Prostate gland (tissue), 2 donors: Measurements from ENCODE around the gene TNS1. TPM values are rescaled to one million over a fixed set of nuclear protein-coding genes. Genes with fewer than 3 reads are reported as not detected.

Experiments
- DNase-seq: peaks from one replicate; pipeline ENCODE4 v3.0.0-alpha.2; 2019; ENCODE audit warnings: low spot score
- H3K27ac ChIP-seq, 2 donors: fragments of 200-600 bp; sonication (generic); 2 replicates each; pipeline ENCODE4 v1.5.1; 2017 to 2019
- H3K27me3 ChIP-seq: fragments of 200-600 bp; sonication (generic); replicated peaks from 2 replicates; pipeline ENCODE4 v1.5.1; 2019; ENCODE audit not compliant: insufficient read depth
- H3K36me3 ChIP-seq, 2 donors: fragments of 200-600 bp; sonication (generic); 1 replicate in 1 of 2; 2 replicates in 1 of 2; pipeline versions ENCODE4 v1.5.1 to v1.8.1; 2017 to 2019
- H3K4me1 ChIP-seq: fragments of 200-600 bp; sonication (generic); replicated peaks from 2 replicates; pipeline ENCODE4 v1.5.1; 2019
- H3K4me3 ChIP-seq, 2 donors: fragments of 200-600 bp; sonication (generic); 2 replicates each; pipeline ENCODE4 v1.5.1; 2017 to 2019
- H3K9me3 ChIP-seq: fragments of 200-600 bp; sonication (generic); 2 replicates; pipeline ENCODE4 v1.5.1; 2017
- POLR2A ChIP-seq: fragments of 450-650 bp; IDR thresholded peaks from one replicate; pipeline ENCODE4 v1.6.1; 2016; ENCODE audit warnings: antibody characterized with exemption, mild to moderate bottlenecking
- POLR2AphosphoS5 ChIP-seq: sonication (generic); formaldehyde crosslinking; IDR thresholded peaks from one replicate; pipeline ENCODE4 v1.6.1; 2017; ENCODE audit warnings: antibody characterized with exemption
- WGBS: methylation state at CpG from one replicate; pipeline ENCODE4 v1.1.5; 2018; 5-methylcytosine and 5-hydroxymethylcytosine counted together
- intact Hi-C: fragments of 100-400 bp; cut with DNase I; formaldehyde crosslinking; loops from one replicate; pipeline ENCODE4 v1.14.2; 2022
- total RNA-seq, 2 donors: library from RNA; depleted of rRNA; stranded (reverse); fragments of >200 nt; gene quantifications; one replicate each; pipeline ENCODE4 v1.1.0, GENCODE V29; 2016
- TF ChIP-seq, protein P1 (sequence below), 4 experiments: fragments of 200-600 bp in 2 of 4; fragments of 450-650 bp in 2 of 4; sonication (generic) in 2 of 4; IDR thresholded peaks; 1 replicate in 3 of 4; 2 replicates in 1 of 4; pipeline ENCODE4 v1.5.1; 2016 to 2019; ENCODE audit warnings: antibody characterized with exemption in 4 of 4, mild to moderate bottlenecking in 2 of 4, moderate library complexity in 2 of 4

TNS1 gene
- total RNA-seq, 2 donors from 2014 or later, result 238 to 659 TPM

DNA sequence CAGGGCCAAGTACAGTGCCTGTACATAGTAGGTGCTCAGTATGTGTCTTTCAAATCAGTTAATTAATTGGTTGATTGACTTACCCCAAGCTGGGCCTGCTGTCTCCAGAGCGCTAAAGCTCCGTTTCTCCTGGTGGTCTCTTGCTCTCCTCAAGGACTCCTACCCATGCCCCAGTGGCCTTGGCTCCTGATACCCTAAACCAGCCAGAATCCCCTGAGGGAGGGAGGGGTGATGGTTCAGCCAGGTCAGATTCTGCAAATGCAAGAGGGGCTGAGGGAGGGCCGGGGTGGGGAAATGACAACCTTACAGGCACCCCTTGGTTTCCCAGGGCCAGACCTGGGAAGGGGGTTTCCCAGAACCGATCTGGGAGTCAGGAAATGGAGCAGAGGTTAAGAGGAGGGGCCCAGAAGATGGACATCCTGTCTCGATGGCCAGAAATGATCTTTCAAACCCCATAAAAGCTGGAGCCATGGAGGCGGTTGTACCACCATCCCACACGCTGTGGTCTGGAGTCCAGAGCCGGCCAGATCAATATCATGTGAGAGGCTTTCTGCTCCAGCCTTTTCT lies 209.1 kb downstream of the TNS1 start:
- Histone ChIP-seq H3K4me3 (no peak overlapping the region), H3K4me1 (no peaks in the 10 kb centered on the region), H3K27me3 (no peaks in the 10 kb centered on the region), H3K27ac (no peak overlapping the region), H3K36me3 (no peaks in the 10 kb centered on the region), H3K9me3 (no peaks in the 10 kb centered on the region)
- 69% methylated on average over 8 of the region's 8 CpGs for WGBS
- intact Hi-C loops, result loop anchor here (5.0 kb wide), 1 partner anchor 94 kb away; no protein-coding TSS in a partner anchor
- TF ChIP-seq POLR2AphosphoS5 (no peak), POLR2A (no peak)
- TF ChIP-seq, protein P1, sequence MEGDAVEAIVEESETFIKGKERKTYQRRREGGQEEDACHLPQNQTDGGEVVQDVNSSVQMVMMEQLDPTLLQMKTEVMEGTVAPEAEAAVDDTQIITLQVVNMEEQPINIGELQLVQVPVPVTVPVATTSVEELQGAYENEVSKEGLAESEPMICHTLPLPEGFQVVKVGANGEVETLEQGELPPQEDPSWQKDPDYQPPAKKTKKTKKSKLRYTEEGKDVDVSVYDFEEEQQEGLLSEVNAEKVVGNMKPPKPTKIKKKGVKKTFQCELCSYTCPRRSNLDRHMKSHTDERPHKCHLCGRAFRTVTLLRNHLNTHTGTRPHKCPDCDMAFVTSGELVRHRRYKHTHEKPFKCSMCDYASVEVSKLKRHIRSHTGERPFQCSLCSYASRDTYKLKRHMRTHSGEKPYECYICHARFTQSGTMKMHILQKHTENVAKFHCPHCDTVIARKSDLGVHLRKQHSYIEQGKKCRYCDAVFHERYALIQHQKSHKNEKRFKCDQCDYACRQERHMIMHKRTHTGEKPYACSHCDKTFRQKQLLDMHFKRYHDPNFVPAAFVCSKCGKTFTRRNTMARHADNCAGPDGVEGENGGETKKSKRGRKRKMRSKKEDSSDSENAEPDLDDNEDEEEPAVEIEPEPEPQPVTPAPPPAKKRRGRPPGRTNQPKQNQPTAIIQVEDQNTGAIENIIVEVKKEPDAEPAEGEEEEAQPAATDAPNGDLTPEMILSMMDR (IDR thresholded peaks at IDR 0.05), result no peak
- DNase-seq, result no peak

DNA sequence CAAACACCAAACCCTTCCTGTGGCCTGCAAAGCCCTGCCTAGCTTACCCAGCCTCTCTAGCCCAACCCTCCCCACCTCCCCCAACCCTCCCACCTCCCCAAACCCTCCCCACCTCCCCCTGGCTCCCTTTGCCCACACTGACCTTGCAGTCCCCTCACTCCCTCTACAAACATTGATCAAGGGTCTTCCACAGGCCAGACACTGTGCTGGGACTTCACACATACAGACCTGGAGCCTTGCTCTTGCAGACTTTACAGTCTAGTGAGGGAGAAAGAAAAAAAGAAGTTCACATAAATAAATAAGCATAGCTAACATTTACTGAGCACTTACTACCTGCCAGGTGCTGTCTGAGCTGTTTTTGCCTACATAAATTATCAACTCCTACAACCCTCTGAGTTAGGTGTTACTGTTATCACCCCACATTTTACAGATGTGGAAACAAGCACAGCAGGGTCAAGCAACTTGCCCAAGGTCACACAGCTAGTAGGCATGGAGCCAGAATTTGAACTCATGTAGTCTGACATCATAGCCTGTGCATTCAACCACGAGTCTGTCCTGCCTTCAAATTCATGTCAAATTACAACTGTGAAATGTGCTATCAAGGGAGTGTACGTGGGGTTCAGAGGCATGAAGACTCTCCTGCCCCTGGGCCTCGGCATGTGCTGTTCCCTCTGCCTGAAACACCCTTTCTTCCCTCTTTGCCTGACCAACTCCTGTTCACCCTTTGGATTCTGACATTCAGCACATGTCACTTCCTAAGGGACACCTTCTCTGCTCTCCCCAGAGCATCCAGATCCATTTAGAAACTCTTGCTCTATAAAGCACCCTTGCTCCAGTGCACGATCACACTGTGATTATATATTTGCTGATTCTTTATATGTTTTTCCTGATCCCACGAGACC lies 209.9 kb downstream of the TNS1 start:
- Histone ChIP-seq H3K9me3 (no peaks in the 10 kb centered on the region), H3K36me3 (no peaks in the 10 kb centered on the region), H3K4me1 (no peaks in the 10 kb centered on the region), H3K27ac (no peak overlapping the region), H3K27me3 (no peaks in the 10 kb centered on the region), H3K4me3 (no peak overlapping the region)
- intact Hi-C loops, result loop anchor here (5.0 kb wide), 1 partner anchor 94 kb away; no protein-coding TSS in a partner anchor
- DNase-seq, result no peak
- WGBS, result 54% methylated on average over 5 of the region's 5 CpGs
- TF ChIP-seq POLR2A, result no peak

DNA sequence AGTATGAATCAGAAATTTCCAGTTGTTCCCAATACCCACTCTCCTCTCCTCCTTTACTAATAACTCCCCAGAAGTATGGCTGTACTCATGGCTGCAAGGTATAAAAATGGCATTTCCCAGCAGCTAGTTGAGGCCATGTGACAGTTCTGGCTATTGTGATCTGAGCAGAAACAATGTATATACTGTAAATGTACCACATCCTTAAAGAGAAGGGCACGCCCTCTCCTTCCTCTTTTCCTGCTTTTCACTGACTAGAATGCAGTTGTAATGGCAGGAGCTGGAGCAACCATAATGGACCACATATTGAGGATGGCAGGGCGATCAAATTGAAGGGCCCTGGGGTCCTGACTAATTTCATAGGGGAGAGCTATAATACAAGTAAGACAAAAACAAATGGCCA lies 211.2 kb downstream of the TNS1 start:
- no peaks in the 10 kb centered on the region for H3K9me3 ChIP-seq
- no peaks in the 10 kb centered on the region for H3K36me3 ChIP-seq
- H3K27me3 ChIP-seq, result no peaks in the 10 kb centered on the region
- H3K27ac ChIP-seq, result no peak overlapping the region
- H3K4me1 ChIP-seq, result no peaks in the 10 kb centered on the region
- DNase-seq, result no peak
- intact Hi-C loops, result loop anchor here (5.0 kb wide), 1 partner anchor 96 kb away; no protein-coding TSS in a partner anchor
- TF ChIP-seq, protein P1 (IDR thresholded peaks at IDR 0.05), result no peak
- TF ChIP-seq POLR2AphosphoS5 (no peak), POLR2A (no peak)
- no peak overlapping the region for H3K4me3 ChIP-seq
- WGBS, result 93% methylated on average over 2 of the region's 2 CpGs

DNA sequence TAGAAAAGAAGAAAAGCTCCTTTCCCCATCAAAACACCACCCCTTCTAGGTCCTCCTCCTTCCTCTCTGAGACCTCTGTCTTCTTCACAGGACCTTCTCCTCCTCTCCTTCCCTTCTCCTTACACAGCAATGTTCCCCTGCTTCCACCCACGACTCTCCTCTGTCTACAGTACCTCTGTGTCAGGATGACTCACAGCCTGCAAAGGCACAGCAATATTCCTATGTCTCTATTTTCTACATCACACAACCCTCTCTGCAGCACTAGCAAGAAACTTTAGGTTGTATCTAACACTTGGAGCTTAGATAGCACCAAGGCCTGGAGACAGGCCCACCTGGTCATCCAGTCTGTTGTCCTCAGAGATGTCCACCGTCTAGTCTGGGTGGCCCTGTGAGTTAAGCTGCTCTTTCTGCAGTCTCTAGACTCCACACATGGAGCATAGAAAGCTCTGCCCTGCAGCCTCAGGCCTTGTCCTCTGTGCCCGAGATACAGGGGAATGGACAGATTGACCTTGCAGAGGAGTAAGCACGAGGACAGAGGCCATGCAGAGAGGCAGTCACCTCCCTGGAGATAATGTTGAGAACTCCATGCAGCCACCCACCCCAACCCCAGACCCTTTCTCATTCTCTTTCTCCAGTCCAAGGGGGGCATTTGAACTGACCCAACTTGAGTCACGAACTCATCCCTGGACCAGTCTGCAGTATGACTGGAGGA lies 212.0 kb downstream of the TNS1 start:
- no peak for DNase-seq
- Histone ChIP-seq H3K4me1 (no peaks in the 10 kb centered on the region), H3K9me3 (no peaks in the 10 kb centered on the region), H3K27ac (no peak overlapping the region), H3K36me3 (no peaks in the 10 kb centered on the region), H3K4me3 (no peak overlapping the region), H3K27me3 (no peaks in the 10 kb centered on the region)
- 74% methylated on average over 5 of the region's 5 CpGs for WGBS
- intact Hi-C loops, result loop anchor here (5.0 kb wide), 1 partner anchor 96 kb away; no protein-coding TSS in a partner anchor
- TF ChIP-seq POLR2AphosphoS5 (no peak), POLR2A (no peak)
- TF ChIP-seq, protein P1 (IDR thresholded peaks at IDR 0.05), result no peak

DNA sequence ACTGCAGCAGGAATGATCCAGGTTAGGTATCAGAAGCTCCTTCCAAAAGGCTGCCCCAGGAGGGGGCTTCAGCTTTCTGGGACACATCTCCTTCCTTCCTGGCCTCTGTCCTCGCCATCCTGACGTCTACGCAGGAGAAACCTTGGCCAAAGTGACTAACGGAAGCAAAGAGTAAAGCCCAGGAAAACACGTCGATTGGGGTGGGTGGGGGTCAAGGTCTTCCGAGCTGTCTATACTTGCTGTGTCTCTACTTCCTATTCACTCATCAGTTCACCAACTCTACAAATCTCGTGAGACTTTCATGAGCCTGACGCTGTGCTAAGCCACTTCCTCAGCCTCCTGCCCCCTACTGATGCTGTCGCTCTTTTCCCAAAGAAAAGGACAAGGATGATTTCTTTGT lies 212.6 kb downstream of the TNS1 start:
- 60% methylated on average over 10 of the region's 10 CpGs for WGBS
- no peaks in the 10 kb centered on the region for H3K36me3 ChIP-seq
- H3K4me3 ChIP-seq, result no peak overlapping the region
- H3K9me3 ChIP-seq, result no peaks in the 10 kb centered on the region
- H3K4me1 ChIP-seq, result no peaks in the 10 kb centered on the region
- intact Hi-C loops, result loop anchor here (5.0 kb wide), 1 partner anchor 97 kb away; no protein-coding TSS in a partner anchor
- TF ChIP-seq POLR2A (no peak), POLR2AphosphoS5 (no peak)
- TF ChIP-seq, protein P1 (IDR thresholded peaks at IDR 0.05), result no peak
- H3K27ac ChIP-seq, result no peak overlapping the region
- no peak for DNase-seq
- H3K27me3 ChIP-seq, result no peaks in the 10 kb centered on the region
